ENCODE measurements around the gene CAPN1. TPM values are rescaled to one million over a fixed set of nuclear protein-coding genes. Genes with fewer than 3 reads are reported as not detected.

The CAPN1 gene
- total RNA-seq, 1 donor from 2014 or later: 217 TPM

- no peak for FAIRE-seq
- H3K4me2 ChIP-seq (ENCODE audit: low read length): peak overlapping the region; percentile 38
- no peaks in the 10 kb centered on the region for H3K36me3 ChIP-seq (ENCODE audit: insufficient read depth, low read length)
- H3K9me3 Mint-ChIP-seq (ENCODE audit: unreplicated experiment): no peaks in the 10 kb centered on the region
- H3K4me3 Mint-ChIP-seq (ENCODE audit: unreplicated experiment): no peak overlapping the region
- H3K27ac Mint-ChIP-seq (ENCODE audit: unreplicated experiment): no peak overlapping the region
- TF ChIP-seq CTCF (IDR thresholded peaks at IDR 0.05; ENCODE audit: insufficient read depth, low read depth, low read length) (no peak), EZH2 (IDR thresholded peaks at IDR 0.05; ENCODE audit: insufficient read depth, low read length) (no peak)
- no peak overlapping the region for H3K27ac ChIP-seq (ENCODE audit: low read depth, low read length)
- no peaks in the 10 kb centered on the region for H3K4me1 Mint-ChIP-seq (ENCODE audit: low read depth, unreplicated experiment)
- no peaks in the 10 kb centered on the region for H3K36me3 Mint-ChIP-seq (ENCODE audit: low read depth, unreplicated experiment)
- no peak for DNase-seq (ENCODE audit: low read depth)
- H4K20me1 ChIP-seq (ENCODE audit: insufficient read depth, low read length): no peaks in the 10 kb centered on the region
- no peak overlapping the region for H3K9ac ChIP-seq (ENCODE audit: low read length)
- H3K4me1 ChIP-seq (ENCODE audit: insufficient read depth, low read length): no peaks in the 10 kb centered on the region
- peak overlapping the region; percentile 43 for H2AFZ ChIP-seq (ENCODE audit: low read depth, low read length)
- no peaks in the 10 kb centered on the region for H3K79me2 ChIP-seq (ENCODE audit: insufficient read depth, low read length)
- H3K4me3 ChIP-seq (ENCODE audit: insufficient read depth, low read depth, low read length): no peak overlapping the region
- no peaks in the 10 kb centered on the region for H3K9me3 ChIP-seq (ENCODE audit: insufficient read depth, low read depth, low read length)
- H3K27me3 Mint-ChIP-seq (ENCODE audit: low read depth, unreplicated experiment): peaks cover 3% of the 10 kb centered on the region
- H3K27me3 ChIP-seq (ENCODE audit: insufficient read depth, low read length): no peaks in the 10 kb centered on the region
Observed at GRCh38 chr11:65165410-65166317, 16.1 kb upstream of the CAPN1 start.

GRCh38 chr11:65166893-65167292, 14.8 kb upstream of the CAPN1 start:
- Mint-ChIP-seq H3K36me3 (ENCODE audit: low read depth, unreplicated experiment) (no peaks in the 10 kb centered on the region), H3K4me3 (ENCODE audit: unreplicated experiment) (no peak overlapping the region)
- no peak for FAIRE-seq

More at GRCh38 chr11:65166893-65167292, 14.8 kb upstream of the CAPN1 start:
- Histone ChIP-seq H2AFZ (ENCODE audit: low read depth, low read length) (no peak overlapping the region), H3K27ac (ENCODE audit: low read depth, low read length) (no peak overlapping the region), H3K27me3 (ENCODE audit: insufficient read depth, low read length) (no peaks in the 10 kb centered on the region), H3K4me3 (ENCODE audit: insufficient read depth, low read depth, low read length) (no peak overlapping the region), H3K79me2 (ENCODE audit: insufficient read depth, low read length) (no peaks in the 10 kb centered on the region), H3K9ac (ENCODE audit: low read length) (no peak overlapping the region), H3K9me3 (ENCODE audit: insufficient read depth, low read depth, low read length) (no peaks in the 10 kb centered on the region), H4K20me1 (ENCODE audit: insufficient read depth, low read length) (no peaks in the 10 kb centered on the region), H3K36me3 (ENCODE audit: insufficient read depth, low read length) (no peaks in the 10 kb centered on the region), H3K4me2 (ENCODE audit: low read length) (no peak overlapping the region), H3K4me1 (ENCODE audit: insufficient read depth, low read length) (no peaks in the 10 kb centered on the region)
- Mint-ChIP-seq H3K27ac (ENCODE audit: unreplicated experiment) (no peak overlapping the region), H3K9me3 (ENCODE audit: unreplicated experiment) (no peaks in the 10 kb centered on the region), H3K27me3 (ENCODE audit: low read depth, unreplicated experiment) (no peaks in the 10 kb centered on the region), H3K4me1 (ENCODE audit: low read depth, unreplicated experiment) (no peaks in the 10 kb centered on the region)
- TF ChIP-seq CTCF (IDR thresholded peaks at IDR 0.05; ENCODE audit: insufficient read depth, low read depth, low read length) (no peak), EZH2 (IDR thresholded peaks at IDR 0.05; ENCODE audit: insufficient read depth, low read length) (no peak)
- no peak for DNase-seq (ENCODE audit: low read depth)
